Glutamatergic neuron (in vitro differentiated cells): Measurements from ENCODE around the gene CLEC16A. TPM values are rescaled to one million over a fixed set of nuclear protein-coding genes. Genes with fewer than 3 reads are reported as not detected.

Experiments
- DNase-seq: peaks from one replicate; pipeline ENCODE4 v3.0.0; 2022
- H3K27ac Mint-ChIP-seq: one replicate; pipeline ENCODE4 v1.8.0; 2020; ENCODE audit warnings: mild to moderate bottlenecking, mixed read lengths, inconsistent platforms; ENCODE audit not compliant: unreplicated experiment
- H3K27me3 Mint-ChIP-seq: one replicate; pipeline ENCODE4 v1.8.0; 2020; ENCODE audit warnings: mild to moderate bottlenecking, moderate library complexity, mixed read lengths, inconsistent platforms; ENCODE audit not compliant: unreplicated experiment
- H3K36me3 Mint-ChIP-seq: one replicate; pipeline ENCODE4 v1.8.0; 2020; ENCODE audit warnings: mild to moderate bottlenecking, mixed read lengths, inconsistent platforms; ENCODE audit not compliant: unreplicated experiment
- H3K4me1 Mint-ChIP-seq: one replicate; pipeline ENCODE4 v1.8.0; 2020; ENCODE audit warnings: mild to moderate bottlenecking, low read depth, mixed read lengths, inconsistent platforms; ENCODE audit not compliant: unreplicated experiment
- H3K4me3 Mint-ChIP-seq: one replicate; pipeline ENCODE4 v1.8.0; 2020; ENCODE audit warnings: mild to moderate bottlenecking, mixed read lengths, inconsistent platforms; ENCODE audit not compliant: unreplicated experiment
- H3K9me3 Mint-ChIP-seq: one replicate; pipeline ENCODE4 v1.8.0; 2020; ENCODE audit warnings: mild to moderate bottlenecking, moderate library complexity, mixed read lengths, inconsistent platforms; ENCODE audit not compliant: unreplicated experiment
- CTCF ChIP-seq: fragments of 200-600 bp; sonication (generic); IDR thresholded peaks from one replicate; pipeline ENCODE4 v1.5.0; 2021; ENCODE audit not compliant: partially characterized antibody, unreplicated experiment
- total RNA-seq: library from RNA; stranded (reverse); fragmentation: NEBNext Ultra II Directional; extraction: Animal tissue kit (Norgen Biotek cat#: 25700); gene quantifications from one replicate; pipeline ENCODE4 v1.2.1, GENCODE V29; 2021; ENCODE audit not compliant: unreplicated experiment

The CLEC16A gene
- total RNA-seq, 1 donor from 2014 or later, result 43.0 TPM

GRCh38 chr16:11108466-11108805 lies 164.1 kb downstream of the CLEC16A start:
- no peak overlapping the region for H3K4me3 Mint-ChIP-seq
- DNase-seq, result no peak
- no peak for TF ChIP-seq CTCF
- H3K27ac Mint-ChIP-seq, result no peak overlapping the region
- no peaks in the 10 kb centered on the region for H3K36me3 Mint-ChIP-seq
- no peaks in the 10 kb centered on the region for H3K9me3 Mint-ChIP-seq
- peaks cover 7% of the 10 kb centered on the region for H3K4me1 Mint-ChIP-seq
- H3K27me3 Mint-ChIP-seq, result no peaks in the 10 kb centered on the region

- Mint-ChIP-seq H3K27me3 (peaks cover 3% of the 10 kb centered on the region), H3K4me1 (peaks cover 12% of the 10 kb centered on the region), H3K4me3 (no peak overlapping the region), H3K36me3 (no peaks in the 10 kb centered on the region), H3K9me3 (no peaks in the 10 kb centered on the region), H3K27ac (no peak overlapping the region)
- DNase-seq, result no peak
- no peak for TF ChIP-seq CTCF
Observed at GRCh38 chr16:11109566-11109965, 165.2 kb downstream of the CLEC16A start.

GRCh38 chr16:11111150-11111549 lies 166.8 kb downstream of the CLEC16A start:
- H3K27ac Mint-ChIP-seq, result no peak overlapping the region
- DNase-seq, result no peak
- H3K9me3 Mint-ChIP-seq, result no peaks in the 10 kb centered on the region
- no peaks in the 10 kb centered on the region for H3K36me3 Mint-ChIP-seq
- no peak for TF ChIP-seq CTCF
- H3K27me3 Mint-ChIP-seq, result peaks cover 3% of the 10 kb centered on the region
- H3K4me3 Mint-ChIP-seq, result no peak overlapping the region
- peaks cover 10% of the 10 kb centered on the region for H3K4me1 Mint-ChIP-seq

GRCh38 chr16:11111856-11112634 lies 167.7 kb downstream of the CLEC16A start:
- H3K9me3 Mint-ChIP-seq, result no peaks in the 10 kb centered on the region
- no peak overlapping the region for H3K4me3 Mint-ChIP-seq
- no peak for TF ChIP-seq CTCF
- DNase-seq, result no peak
- peaks cover 10% of the 10 kb centered on the region for H3K4me1 Mint-ChIP-seq
- peaks cover 5% of the 10 kb centered on the region for H3K27me3 Mint-ChIP-seq
- H3K36me3 Mint-ChIP-seq, result no peaks in the 10 kb centered on the region
- no peak overlapping the region for H3K27ac Mint-ChIP-seq

- Mint-ChIP-seq H3K9me3 (no peaks in the 10 kb centered on the region), H3K27ac (no peak overlapping the region), H3K36me3 (no peaks in the 10 kb centered on the region), H3K4me1 (peaks cover 10% of the 10 kb centered on the region), H3K27me3 (peaks cover 5% of the 10 kb centered on the region), H3K4me3 (no peak overlapping the region)
- no peak for DNase-seq
- TF ChIP-seq CTCF, result no peak
Observed at GRCh38 chr16:11112723-11113348, 168.5 kb downstream of the CLEC16A start.
